Stimulated activated CD4-positive, alpha-beta T cell treated with anti-CD3 and anti-CD28 coated beads, Interleukin-4, amount 100 ng/mL, for 4 hours (primary cell): ENCODE data around the gene TMTC1.

ENCODE experiments used
- DNase-seq, 2 experiments: peaks; one replicate each; pipeline ENCODE4 v3.0.0-alpha.2; 2020

Gene TMTC1

DNA sequence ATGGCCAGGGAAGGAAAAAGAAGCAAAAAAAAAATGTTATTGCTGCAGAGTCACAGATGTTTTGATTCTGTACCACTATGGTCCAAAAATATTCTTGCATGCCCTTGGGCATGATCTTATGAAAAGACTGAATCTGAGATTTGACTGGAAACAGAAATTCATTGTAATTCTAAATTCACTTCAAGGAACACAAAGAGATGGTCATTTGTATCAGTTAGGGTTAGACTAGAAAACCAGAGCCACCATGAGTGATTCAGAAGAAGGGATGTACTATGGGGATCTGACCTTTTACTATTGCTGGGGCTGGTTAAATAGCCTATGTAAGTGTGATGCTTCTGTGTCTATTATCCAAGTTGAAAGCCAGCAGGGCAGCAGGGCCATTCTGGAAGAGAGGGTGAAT, 5.2 kb downstream of the TMTC1 start:
- DNase-seq = no peak

- no peak for DNase-seq
Observed at GRCh38 chr12:29773076-29773475, 10.7 kb downstream of the TMTC1 start.

GRCh38 chr12:29771786-29772185, 12.0 kb downstream of the TMTC1 start:
- no peak for DNase-seq

DNA sequence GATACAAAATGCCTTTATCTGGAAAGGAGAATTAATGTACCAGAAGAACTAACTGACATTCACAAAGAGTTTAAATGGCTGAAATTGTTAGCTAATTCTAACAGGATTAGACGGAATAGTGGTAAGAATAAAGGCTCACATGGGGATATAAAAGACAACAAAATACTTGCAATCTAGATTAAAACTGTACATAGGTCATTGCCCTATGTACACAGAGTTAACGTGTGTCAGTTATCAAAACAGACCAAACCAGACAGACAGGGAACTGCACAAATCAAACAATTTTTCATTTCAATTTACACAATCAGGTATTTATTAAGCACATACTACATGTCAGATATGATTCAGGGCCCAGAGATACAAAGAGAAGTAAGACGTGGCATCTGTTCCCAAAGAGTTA, 12.6 kb downstream of the TMTC1 start:
- no peak for DNase-seq

DNA sequence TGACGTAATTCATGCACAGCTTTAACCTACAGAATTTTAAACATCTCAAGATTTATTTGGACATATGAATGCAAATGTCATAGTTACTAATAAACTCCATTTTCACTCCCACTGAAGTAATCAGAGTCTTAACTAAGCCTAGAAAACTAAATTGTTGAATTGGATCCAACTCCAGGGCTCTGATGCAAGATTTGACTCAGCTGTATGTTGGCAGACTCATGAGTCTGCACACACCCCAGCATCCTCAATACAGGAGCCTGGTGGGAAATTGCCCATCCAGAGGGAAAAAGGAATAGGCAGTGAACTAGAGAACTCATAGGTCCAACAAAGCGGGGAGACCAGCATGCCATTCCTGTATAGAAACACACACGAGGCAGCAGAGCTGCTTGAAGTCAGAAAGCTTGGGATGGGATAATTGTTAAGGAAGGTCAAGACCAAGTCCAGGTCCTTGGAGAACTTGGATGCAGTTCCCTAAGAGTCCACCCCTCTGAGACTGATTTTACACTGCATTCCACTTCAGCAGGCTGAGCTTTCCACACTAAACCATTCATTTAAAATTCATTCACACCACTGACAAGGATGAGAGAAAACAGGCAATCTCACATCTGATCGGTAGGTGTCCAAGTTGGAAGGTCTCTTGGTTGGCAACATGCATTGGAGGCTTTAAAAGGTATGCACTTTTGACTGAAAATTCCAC, 14.4 kb downstream of the TMTC1 start:
- DNase-seq = no peak

DNA sequence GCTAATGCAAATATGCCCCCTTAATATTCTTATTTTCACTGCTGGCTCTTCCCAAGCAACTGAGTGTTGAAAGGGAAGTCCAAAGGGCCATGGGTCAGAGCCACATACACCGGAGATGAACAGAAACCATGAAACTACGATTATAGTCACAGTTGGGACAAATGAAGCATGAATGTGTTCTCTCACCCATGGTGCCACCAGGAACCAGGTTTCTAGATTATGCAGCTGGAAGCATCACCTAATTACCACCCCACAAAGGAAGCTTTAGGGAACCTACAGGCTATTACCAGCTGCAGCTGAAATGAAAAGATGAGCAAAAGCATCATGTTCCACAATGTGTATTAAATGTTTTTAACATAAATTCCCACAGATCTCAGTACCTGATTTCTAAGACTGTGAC, 15.4 kb downstream of the TMTC1 start:
- no peak for DNase-seq

DNA sequence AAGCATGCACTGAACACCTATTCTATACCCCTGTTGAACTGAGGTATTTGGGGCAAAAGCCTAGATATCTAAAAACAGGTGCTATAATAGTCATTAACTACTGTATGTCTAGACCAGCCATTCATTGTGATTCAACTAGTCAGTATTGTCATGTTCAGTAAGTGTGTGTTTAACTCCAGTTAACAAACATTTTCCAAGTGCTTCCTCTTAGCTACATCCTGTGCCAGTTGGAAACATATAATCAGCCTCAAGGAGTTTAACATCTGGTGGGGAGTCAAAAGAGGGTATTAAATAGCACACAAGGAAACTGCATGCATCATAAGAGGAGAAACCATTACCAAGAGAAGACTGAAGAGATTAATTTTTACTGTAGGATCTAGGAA, 20.4 kb downstream of the TMTC1 start:
- DNase-seq = no peak

GRCh38 chr12:29762637-29763300, 21.0 kb downstream of the TMTC1 start:
- no peak for DNase-seq

DNA sequence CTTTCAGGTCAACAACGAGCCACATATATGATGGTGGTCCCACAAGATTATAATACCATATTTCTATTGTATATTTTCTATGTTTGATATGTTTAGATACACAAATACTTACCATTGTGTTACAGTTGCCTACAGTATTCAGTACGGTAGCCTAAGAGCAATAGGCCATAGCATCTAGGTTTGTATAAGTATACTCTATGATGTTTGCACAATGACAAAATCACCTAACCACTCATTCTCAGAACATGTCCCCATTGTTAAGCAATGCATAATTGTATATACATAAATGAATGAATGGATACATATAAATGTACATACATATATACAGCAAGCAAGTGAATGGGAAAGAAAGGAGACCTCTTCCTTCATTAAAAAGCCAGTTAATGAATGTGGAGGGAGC, 23.8 kb downstream of the TMTC1 start:
- no peak for DNase-seq

DNA sequence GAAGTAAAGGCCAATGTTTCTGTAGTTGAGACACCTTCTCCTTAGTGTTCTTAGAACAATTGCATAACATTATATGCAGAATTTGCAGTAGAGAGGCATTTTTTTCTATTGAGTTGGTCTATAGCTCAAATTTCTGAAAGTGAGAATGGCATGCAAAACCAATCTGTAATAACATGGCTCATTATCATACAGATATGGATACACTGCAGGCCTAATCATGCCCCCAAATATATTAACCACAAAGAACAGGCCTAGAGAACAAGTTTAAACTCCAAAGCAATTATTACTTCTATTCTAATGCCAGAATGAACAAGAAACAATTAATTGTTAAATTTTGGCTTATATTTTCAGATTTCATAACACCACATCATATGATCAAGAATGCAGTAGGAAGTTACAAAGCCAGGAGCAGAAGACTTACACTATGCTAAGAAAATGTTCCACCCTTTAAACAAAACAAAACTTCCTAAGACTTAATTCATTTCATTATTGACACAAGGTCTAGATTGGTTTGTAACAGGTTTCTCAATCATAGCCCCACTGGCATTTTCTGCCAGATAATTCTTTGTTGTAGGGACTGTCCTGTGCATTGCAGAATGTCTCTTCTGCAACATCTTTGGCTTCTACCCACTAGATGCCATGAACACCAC, 26.9 kb downstream of the TMTC1 start:
- DNase-seq = no peak

DNA sequence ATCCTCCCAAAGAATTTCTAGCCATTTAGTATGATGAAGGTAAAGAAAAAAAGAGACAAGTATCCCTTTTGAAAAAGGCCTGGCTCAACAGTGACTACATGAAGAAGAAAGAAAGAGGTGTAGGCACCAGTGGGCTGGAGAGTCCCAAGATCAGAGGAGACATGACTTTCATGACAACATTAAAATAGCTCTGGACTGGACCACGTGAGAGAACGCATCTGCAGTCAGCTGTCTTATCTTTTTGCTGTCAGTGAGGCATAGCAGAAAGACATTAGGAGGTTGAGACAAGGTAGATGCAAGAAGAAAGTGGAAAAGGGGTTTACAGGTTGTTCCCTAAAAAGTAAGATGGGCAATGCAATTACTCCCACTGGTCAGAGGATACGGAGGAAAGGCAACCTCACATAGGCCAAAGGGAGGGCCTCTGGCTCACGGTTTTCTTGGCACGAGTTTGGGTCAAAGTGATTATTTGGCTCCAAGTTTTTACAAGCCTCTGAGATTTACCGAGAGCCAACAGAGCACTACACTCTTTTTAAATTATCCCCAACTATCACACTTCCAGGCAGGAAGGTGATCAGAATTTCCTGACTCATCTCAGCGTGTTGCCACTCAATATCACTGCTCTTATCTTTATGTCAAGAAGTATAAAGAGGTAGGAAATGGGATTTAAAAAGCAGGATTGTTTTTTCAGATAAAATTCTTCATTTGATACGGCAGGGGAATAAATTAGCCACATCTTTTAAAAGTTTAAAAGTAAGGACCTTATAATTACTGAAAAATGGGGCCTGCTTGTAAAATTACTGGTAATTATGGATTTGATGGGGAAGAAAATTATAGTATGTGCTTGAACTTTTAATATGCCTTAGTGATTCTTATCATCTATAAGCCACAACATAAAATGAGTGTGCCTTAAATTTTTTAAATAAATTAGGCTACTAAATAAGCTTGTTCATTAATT, 29.2 kb downstream of the TMTC1 start:
- DNase-seq = no peak

GRCh38 chr12:29752121-29752520, 31.6 kb downstream of the TMTC1 start:
- no peak for DNase-seq

- no peak for DNase-seq
Observed at GRCh38 chr12:29751676-29752075, 32.1 kb downstream of the TMTC1 start.

DNA sequence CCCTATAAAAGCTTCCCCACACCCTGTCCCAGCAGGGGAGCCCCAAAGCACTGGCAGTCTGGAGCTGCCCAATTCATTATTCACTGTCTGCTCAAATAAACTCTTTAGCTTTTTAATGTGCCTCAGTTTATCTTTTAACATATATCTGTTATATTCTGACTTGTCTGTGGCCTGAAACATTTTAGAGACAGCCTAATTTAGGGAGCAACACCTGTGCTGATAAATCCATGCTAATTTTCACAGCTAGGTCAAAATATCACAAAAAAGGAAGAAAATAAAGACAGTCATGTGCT, 32.9 kb downstream of the TMTC1 start:
- no peak for DNase-seq

DNA sequence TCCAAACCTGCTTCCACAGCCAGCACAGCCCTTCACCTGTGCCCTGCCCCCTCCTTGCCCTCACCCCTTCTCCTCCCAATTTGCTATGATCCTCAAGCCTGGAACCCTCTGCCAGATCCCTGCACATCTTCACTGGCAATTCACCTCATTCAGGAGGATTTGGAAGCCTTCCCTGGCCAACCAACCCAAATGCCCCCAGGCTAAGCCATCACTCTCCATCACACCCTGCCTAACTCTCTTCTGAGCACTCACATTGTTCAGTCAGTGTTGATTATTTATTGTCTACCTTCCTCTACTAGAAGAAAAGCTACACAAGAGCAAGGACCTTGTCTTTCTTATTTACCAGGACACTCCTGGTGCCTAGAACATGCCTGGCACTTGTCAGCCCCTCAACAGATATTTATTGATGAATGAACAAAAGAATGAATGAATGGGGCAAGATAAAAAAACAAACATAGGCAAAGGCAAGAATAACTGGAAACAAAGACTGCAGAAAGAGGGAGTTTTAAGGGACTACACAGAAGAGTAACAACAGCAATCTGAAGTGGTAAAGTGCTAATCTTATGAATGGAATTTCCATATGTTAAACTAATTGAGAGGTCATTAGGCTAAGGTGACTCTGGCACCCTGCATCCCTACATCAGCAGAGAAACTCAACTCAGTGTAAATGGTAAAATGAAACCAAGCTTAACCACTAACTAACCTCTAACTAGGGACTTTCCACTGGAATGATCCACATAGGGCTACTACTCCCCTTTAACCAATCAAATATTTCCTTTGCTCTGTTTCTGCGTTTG, 33.4 kb downstream of the TMTC1 start:
- DNase-seq = no peak

- DNase-seq = no peak
Observed at GRCh38 chr12:29744365-29744764, 39.4 kb downstream of the TMTC1 start.

- DNase-seq = no peak
Observed at GRCh38 chr12:29743801-29744200, 39.9 kb downstream of the TMTC1 start.

GRCh38 chr12:29743077-29743476, 40.7 kb downstream of the TMTC1 start:
- DNase-seq = no peak

DNA sequence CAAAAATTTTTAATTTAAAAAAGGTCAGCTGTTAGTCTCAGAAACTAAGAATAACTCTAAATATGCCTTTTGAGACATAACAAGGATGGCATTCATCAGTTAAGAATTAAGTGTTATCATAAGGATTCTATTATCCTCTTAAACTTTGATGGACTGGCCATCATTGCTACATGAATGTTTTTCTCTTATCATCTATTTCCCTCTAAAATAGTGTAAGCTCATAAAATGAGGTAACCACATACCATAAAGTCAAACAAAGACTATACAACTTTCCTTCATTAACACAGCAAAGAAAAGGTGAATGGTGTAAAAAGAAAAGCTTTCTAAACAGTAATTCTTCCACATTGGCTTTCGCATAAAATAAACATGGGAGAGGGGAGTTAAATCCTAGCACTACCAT, 41.1 kb downstream of the TMTC1 start:
- DNase-seq = no peak

DNA sequence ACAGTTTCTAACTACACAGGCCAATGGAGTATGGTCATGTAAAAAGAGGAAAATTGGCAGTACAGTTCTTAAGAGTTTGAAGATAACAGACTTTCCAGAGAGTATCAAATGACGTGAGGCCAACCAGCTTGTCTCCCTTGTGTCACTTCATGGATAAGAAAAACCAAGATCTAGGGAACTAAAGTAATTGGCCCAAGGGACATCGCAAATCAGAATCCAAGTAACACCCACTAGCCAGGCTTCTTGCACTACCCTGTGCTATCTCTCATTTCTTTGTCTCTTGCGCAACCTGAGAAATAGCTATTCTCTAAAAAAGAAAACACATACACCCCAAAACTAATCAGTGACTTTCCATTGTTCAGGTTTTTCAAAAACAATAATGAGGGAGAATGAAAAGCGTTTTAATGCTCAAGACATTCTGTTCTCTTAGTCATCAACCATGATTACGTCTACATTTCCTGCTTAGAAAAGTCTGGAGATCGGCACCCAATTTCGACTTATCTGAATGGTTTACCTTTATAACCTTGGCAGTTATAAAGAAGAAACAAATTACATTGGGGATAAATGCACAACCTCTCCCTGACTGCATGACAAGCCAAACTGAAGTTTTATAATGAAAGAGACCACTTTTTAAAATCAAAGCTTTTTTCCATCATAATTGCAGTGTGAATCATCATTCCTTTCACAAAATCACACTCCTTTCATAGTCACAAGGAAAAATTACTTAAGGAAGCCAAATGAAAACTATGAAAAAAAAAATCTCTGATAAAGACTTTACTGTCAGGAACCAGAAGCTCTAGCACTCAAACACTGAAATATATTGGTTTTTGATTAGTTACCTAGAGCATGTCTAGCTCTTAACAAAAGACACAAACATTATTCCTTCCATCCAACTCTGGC, 42.1 kb downstream of the TMTC1 start:
- no peak for DNase-seq

DNA sequence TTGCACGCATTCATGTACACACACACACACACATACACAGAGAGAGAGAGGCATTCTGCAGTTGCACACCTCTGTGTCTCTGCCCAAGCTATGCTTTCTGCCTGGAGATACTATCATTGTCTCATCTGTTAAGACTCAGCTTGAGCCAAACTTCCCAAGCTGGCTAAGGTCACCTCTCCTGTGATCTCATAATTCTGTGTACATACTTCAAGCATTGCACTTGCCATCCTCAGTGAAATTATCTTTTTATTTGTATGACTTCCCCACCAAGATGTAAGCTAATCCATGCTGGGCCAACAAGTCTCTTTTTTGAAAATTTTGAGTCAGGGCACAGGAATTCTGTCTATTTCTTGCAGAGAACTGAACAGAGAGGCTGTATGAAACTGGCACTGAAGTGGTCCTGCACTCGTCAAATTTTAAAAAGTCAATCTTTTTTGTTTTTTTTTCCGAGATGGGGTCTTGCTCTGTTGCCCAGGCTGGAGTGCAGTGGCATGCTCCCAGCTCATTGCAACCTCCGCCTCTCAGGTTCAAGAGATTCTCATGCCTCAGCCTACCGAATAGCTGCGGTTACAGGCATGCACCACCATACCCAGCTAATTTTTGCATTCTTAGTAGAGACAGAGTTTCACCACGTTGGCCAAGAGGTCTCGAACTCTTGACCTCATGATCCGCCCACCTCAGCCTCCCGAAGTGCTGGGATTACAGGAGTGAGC, 44.3 kb downstream of the TMTC1 start:
- DNase-seq = no peak
